GM19238 (cell line): Measurements from ENCODE around the gene TMEM52B.

ENCODE experiments used
- DNase-seq: peaks from one replicate; pipeline ENCODE4 v3.0.0; 2011; ENCODE audit warnings: low spot score; ENCODE audit not compliant: insufficient read length

The TMEM52B gene

DNA sequence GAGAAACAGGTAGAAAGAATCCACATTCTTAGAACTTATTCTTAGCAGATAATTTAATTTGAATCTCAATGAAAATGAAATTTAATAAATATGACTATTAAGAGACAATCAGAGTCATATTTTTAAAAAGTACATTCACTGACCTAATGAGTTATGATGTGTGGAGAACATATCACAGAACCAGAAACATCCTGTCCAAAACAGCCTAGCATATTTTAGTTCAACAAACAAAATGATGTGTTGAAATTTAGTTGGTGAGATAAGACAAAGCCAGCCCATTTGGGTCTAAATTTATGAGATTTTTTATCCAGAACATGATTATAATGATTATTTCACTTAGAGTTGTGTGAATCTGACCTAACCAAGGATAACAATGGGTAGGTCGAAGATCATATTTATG lies 59.7 kb downstream of the TMEM52B start:
- DNase-seq, result no peak

DNA sequence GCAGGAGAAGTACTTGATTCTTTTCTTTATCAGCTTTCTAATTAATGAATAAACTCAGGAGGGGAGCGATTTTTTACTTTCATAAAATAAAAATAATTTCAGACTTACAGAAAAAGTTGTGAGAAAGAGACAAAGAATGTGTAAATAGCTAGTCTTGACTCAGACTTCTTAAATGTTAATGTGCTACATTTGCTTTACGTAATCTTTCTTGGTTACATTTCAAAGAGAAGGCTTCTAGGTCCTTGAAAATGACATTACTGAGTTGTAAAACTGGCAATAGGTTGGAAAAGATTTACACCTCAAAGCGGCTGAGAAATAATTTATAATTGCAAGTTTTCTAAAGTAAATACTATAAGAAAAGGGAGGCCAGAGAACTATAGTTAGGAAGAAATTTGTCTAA lies 62.5 kb downstream of the TMEM52B start:
- DNase-seq, result no peak
